NB4 (cell line): Measurements from ENCODE around the gene MPC2.

Experiments used
- MYC ChIP-seq: IDR thresholded peaks from 2 replicates; pipeline ENCODE4 v1.6.1; 2011; ENCODE audit warnings: low read depth, low read length
- POLR2A ChIP-seq: IDR thresholded peaks from 2 replicates; pipeline ENCODE4 v1.6.1; 2011; ENCODE audit warnings: mild to moderate bottlenecking; ENCODE audit not compliant: insufficient read length; ENCODE audit errors: extremely low read depth
- TF ChIP-seq, protein P1 (sequence below): IDR thresholded peaks from one replicate; pipeline ENCODE4 v1.5.1; 2012; ENCODE audit warnings: low read depth, low read length
- TF ChIP-seq, protein P2 (sequence below): IDR thresholded peaks from 2 replicates; pipeline ENCODE4 v1.6.1; 2011; ENCODE audit warnings: low read depth, low read length

DNA sequence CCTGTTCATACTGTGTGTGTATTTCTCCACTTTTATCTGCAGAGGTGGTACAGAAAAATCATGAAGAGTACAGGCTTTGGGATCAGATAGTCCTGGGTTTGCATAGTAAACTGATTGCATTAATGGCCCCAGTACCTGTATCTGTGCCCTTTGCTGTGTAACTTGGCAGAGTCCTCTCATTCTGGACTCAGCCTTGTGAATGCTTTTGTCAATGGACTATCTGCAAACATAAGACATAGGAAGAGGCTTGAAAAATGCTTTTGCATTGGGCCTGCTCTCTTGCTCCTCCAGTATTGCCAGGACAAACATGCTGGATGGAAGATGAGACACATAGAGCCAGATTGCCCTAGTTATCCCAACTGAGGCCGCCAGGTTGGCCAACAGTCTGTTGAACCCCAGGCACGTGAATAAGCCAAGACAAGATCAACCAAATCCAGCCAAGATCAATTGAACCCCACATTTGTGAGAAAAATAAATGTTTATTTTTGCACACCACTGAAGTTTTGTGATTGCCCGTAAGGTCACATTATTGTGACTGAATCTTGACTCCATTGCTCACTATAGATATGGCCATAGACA lies 60.2 kb downstream of the MPC2 start:
- TF ChIP-seq, protein P1, sequence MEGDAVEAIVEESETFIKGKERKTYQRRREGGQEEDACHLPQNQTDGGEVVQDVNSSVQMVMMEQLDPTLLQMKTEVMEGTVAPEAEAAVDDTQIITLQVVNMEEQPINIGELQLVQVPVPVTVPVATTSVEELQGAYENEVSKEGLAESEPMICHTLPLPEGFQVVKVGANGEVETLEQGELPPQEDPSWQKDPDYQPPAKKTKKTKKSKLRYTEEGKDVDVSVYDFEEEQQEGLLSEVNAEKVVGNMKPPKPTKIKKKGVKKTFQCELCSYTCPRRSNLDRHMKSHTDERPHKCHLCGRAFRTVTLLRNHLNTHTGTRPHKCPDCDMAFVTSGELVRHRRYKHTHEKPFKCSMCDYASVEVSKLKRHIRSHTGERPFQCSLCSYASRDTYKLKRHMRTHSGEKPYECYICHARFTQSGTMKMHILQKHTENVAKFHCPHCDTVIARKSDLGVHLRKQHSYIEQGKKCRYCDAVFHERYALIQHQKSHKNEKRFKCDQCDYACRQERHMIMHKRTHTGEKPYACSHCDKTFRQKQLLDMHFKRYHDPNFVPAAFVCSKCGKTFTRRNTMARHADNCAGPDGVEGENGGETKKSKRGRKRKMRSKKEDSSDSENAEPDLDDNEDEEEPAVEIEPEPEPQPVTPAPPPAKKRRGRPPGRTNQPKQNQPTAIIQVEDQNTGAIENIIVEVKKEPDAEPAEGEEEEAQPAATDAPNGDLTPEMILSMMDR: no peak
- TF ChIP-seq, protein P2, sequence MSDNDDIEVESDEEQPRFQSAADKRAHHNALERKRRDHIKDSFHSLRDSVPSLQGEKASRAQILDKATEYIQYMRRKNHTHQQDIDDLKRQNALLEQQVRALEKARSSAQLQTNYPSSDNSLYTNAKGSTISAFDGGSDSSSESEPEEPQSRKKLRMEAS: no peak
- TF ChIP-seq POLR2A (no peak), MYC (no peak)
